ELR (cell line): ENCODE data around the gene DOCK3.
A peak's percentile ranks its signal among the peaks of the same experiment; 100 is the strongest.
"Not testable (repeated sequence)": the region's sequence is repeated elsewhere in the genome, so short reads cannot be mapped to it uniquely, and the experiment has no call there.

Experiments
- DNase-seq: peaks from one replicate; pipeline ENCODE4 v3.0.0-alpha.2; 2015; ENCODE audit warnings: low read depth

The DOCK3 gene

GRCh38 chr3:50687127-50687751 lies 12.5 kb downstream of the DOCK3 start:
- DNase-seq = no peak

- no peak for DNase-seq
Observed at GRCh38 chr3:50687916-50688315, 13.2 kb downstream of the DOCK3 start.

DNA sequence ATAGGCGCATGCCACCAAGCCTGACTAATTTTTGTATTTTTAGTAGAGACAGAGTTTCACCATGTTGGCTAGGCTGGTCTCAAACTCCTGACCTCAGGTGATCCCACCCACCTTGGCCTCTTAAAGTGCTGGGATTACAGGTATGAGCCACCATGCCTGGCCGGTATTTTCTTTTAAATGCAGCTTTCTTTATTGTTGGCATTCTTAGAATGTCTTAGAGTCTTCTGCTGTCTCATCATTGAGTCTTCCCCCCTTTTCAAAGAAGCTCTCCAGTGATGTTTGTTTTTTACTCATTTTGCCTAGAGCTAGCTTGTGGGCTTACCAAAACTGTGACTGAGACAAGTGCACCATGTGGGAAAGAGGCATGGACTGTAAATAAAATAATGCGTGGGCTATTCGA lies 13.9 kb downstream of the DOCK3 start:
- DNase-seq = not testable (repeated sequence)

DNA sequence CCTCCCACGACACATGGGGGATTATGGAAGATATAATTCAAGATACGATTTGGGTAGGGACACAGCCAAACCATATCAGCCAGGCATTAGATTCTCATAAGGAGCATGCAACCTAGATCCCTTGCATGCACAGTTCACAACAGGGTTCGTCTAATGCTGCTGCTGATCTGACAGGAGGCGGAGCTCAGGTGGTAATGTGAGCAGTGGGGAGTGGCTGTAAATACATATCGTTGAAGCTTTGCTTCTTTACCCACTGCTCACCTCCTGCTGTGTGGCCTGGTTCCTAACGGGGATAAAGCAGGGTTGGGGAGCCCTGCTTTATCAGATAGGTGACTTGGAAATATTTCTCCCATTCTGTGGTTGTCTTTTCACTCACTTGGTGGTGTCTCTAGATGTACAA lies 14.8 kb downstream of the DOCK3 start:
- no peak for DNase-seq

GRCh38 chr3:50695031-50695430 lies 20.3 kb downstream of the DOCK3 start:
- no peak for DNase-seq

DNA sequence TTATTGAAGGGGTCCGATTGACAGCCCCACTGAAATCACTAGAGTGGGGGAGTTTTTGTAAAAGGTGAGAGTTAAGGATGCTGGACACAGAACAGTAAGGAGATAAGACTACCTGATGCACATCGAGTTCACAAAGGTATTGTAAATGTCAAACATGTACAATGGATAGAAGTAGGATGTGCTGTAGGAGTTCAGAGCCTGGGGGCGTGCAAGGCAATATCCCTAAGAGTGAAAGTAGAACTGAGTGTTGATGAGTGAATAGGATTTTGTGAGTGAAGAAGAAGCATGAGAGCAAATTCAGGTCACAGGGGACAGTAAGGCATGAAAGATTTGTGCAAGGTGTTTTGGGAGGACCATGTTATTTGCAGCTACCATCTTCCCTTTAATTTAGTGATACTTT lies 21.5 kb downstream of the DOCK3 start:
- no peak for DNase-seq

- no peak for DNase-seq
Observed at GRCh38 chr3:50698269-50698668, 23.5 kb downstream of the DOCK3 start.

DNA sequence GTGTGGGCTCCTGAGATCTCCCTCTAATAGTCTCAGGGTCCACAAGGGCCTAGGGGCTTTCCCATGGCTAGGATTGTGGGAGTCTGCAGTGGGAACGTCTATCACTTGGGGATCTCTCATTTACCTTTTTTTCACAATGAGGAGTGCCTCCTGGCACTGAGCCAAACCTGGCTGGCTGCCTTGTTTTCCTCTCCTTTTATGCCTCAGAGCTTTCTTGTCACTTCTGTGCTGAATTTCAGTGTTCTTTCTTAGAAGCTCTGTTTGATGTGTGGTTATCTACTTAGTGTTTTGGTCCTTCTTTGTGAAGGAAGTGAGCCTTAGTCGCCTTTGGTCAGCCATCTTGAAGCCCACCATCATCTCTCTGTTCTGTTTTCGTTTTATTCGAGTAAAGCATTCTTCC lies 33.9 kb downstream of the DOCK3 start:
- no peak for DNase-seq

- DNase-seq = no peak
Observed at GRCh38 chr3:50714946-50715345, 40.2 kb downstream of the DOCK3 start.

GRCh38 chr3:50724831-50725230 lies 50.1 kb downstream of the DOCK3 start:
- no peak for DNase-seq

GRCh38 chr3:50734985-50735384 lies 60.3 kb downstream of the DOCK3 start:
- DNase-seq = no peak

GRCh38 chr3:50737193-50737905 lies 62.6 kb downstream of the DOCK3 start:
- no peak for DNase-seq

DNA sequence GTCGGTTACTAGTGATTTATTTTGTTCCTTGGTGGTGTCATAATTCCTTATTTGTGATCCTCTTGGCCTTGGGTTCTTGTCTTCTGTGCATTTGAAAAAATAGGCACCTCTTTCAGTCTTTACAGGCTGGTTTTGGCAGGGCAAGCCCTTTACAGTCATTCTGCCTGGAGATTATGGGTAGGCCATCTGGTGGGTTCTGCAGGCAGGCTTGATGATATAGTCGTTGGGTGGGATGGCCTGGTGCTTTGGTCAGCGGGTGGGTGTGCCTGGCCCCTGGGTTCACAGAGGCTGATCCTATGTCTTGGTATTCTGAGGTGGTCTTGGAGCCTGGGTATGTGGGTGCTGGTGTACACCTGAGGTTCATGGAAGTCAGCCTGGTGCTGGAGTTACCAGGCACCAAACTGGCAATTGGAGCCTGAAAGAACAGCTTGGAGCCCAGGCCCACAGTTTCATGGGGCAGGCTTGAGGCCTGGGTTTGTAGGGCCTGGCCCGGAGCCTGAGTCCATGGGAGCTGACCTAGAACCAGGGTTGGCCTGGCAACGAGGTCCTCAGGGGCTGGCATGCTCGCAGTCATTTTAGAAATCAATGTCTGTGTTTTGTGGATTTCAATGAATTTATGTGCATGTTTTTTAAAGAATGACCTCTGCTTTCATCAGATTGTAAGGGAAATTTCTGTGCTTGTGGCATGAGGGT lies 63.3 kb downstream of the DOCK3 start:
- DNase-seq = no peak

DNA sequence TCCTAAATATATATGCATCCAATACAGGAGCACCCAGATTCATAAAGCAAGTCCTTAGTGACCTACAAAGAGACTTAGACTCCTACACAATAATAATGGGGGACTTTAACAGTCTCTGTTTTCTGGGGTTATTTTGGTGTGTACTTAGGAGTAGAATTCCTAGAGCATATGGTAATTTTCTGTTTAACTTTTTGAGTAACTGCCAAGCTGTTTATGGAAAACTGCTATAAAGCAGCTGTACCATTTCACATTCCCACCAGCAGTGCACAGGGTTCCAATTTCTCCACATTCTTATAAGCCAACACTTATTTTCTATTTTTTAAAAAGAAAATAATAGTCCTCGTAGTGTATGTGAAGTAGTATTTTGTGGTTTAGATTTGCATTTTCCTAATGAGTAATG lies 68.9 kb downstream of the DOCK3 start:
- no peak for DNase-seq

- no peak for DNase-seq
Observed at GRCh38 chr3:50749822-50750221, 75.1 kb downstream of the DOCK3 start.

DNA sequence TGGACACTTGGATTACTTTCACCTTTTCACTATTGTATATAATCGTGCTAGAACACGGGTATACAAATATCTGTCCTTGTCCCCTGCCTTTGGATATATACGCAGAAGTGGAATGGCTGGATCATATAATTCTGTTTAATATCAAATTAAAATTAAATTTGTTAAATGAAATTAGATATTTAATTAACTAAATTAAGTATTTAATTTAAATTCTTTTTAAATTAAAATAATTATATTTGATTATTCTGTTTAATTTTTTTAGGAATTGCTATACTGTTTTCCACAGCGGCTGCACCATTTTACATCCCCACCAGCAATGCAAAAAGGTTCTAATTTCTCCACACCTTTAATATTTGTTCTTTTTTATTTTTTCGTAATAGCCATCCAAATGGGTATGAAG lies 84.3 kb downstream of the DOCK3 start:
- no peak for DNase-seq

DNA sequence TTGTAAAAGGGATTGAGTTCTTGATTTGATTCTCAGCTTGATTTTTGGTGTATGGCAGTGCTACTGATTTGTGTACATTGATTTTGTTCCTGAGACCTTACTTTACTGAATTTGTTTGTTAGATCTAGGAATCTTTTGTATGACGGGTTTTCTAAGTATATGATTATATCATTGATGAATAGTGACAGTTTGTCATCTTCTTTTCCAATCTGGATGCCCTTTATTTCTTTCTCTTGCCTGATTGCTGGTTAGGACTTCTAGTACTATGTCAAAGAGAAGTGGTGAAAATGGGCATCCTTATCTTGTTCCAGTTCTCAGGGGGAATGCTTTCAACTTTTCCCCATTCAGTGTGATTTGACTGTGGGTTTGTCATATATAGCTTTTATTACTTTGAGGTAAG lies 103.0 kb downstream of the DOCK3 start:
- no peak for DNase-seq

DNA sequence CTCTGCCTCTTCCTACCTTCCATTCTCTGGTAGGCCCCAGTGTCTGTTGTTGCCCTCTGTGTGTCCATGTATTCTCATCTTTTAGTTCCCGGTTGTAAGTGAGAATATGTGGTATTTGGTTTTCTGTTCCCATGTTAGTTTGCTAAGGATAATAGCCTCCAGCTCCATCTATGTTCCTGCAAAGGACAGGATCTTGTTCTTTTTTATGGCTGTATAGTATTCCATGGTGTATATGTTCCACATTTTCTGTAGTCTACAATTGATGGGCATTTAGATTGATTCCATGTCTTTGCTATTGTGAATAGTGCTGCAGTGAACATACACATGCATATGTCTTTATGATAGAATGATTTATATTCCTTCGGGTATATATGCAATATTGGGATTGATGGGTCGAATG lies 107.0 kb downstream of the DOCK3 start:
- not testable (repeated sequence) for DNase-seq

DNA sequence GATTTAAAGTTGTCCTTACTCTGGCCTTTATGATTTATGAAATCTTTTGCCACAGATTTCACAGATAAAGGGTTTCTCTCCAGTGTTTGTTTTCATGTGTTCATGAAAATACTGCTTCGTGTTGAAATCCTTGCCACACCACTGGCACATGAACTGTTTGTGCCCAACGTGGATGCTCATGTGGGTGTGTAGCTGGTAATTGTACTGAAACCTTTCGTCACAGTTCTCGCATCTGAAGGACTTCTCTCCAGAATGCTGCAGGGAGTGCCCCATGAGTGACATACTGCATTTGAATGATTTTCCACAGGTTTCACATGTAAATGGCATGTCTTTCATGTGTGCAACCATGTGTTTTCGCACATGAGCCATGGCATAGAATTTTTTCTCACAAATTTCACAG lies 111.9 kb downstream of the DOCK3 start:
- no peak for DNase-seq

DNA sequence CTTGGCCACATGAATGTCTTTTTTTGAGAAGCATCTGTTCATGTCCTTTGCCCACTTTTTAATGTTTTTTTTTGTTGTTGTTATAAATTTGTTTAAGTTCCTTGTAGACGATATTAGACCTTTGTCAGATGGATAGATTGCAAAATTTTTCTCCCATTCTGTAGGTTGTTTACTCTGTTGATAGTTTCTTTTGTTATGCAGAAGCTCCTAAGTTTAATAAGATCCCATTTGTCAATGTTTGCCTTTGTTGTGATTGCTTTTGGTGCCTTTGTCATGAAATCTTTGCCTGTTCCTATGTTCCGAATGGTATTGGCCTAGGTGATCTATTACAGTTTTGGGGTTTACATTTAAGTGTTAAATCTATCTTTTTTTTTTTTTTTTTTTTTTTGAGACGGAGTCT lies 116.2 kb downstream of the DOCK3 start:
- not testable (repeated sequence) for DNase-seq

DNA sequence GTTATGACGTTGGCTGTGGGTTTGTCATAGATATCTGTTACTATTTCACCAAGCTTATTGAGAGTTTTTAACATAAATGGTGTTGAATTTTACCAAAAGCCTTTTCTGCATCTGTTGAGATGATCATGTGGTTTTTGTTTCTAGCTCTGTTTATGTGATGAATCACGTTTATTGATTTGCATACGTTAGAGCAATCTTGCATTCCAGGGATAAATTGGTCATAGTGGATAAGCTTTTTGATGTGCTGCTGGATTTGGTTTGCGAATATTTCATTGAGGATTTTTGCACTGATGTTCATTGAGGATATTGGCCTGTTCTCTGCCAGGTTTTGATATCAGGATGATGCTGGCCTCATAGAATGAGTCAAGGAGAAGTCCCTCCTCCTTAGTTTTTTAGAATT lies 117.8 kb downstream of the DOCK3 start:
- DNase-seq = peak; percentile 1

DNA sequence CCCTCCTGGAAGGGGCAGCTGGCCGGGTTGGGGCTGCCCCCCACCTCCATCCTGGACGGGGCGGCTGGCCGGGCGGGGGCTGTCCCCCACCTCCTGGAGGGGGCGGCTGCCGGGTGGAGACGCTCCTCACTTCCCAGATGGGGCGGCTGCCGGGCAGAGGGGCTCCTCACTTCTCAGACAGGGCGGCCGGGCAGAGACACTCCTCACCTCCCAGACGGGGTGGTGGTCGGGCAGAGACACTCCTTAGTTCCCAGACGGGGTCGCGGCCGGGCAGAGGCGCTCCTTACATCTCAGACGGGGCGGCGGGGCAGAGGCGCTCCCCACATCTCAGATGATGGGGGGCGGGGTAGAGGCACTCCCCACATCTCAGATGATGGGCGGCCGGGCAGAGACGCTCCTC lies 129.1 kb downstream of the DOCK3 start:
- DNase-seq = not testable (repeated sequence)

DNA sequence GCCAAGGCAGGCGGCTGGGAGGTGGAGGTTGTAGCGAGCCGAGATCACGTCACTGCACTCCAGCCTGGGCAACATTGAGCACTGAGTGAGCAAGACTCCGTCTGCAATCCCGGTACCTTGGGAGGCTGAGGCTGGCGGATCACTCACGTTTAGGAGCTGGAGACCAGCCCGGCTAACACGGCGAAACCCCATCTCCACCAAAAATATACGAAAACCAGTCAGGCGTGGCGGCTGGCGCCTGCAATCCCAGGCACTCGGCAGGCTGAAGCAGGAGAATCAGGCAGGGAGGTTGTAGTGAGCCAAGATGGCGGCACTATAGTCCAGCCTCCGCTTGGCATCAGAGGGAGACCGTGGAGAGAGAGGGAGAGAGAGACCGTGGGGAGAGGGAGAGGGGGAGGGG lies 129.6 kb downstream of the DOCK3 start:
- not testable (repeated sequence) for DNase-seq
